Measurements from ENCODE around the gene PRELID2.

- no peak for TF ChIP-seq EZH2 (IDR thresholded peaks at IDR 0.05)
- no peak for TF ChIP-seq POLR2AphosphoS5 (IDR thresholded peaks at IDR 0.05; ENCODE audit: borderline replicate concordance, low read depth, low read length)
These were observed 72.3 kb downstream of the PRELID2 start for GRCh38 chr5:145762833-145763232.

Measured in SK-N-MC (cell line).